HG03139 (cell line): Measurements from ENCODE around the gene SLC30A1.

Source experiments
- ATAC-seq: cut with Tn5 transposase; IDR thresholded peaks from one replicate; pipeline ENCODE4 v1.9.1; 2021; ENCODE audit not compliant: unreplicated experiment

Gene SLC30A1

GRCh38 chr1:211607754-211608473 is 29.0 kb upstream of the SLC30A1 start:
- no peak for ATAC-seq

DNA sequence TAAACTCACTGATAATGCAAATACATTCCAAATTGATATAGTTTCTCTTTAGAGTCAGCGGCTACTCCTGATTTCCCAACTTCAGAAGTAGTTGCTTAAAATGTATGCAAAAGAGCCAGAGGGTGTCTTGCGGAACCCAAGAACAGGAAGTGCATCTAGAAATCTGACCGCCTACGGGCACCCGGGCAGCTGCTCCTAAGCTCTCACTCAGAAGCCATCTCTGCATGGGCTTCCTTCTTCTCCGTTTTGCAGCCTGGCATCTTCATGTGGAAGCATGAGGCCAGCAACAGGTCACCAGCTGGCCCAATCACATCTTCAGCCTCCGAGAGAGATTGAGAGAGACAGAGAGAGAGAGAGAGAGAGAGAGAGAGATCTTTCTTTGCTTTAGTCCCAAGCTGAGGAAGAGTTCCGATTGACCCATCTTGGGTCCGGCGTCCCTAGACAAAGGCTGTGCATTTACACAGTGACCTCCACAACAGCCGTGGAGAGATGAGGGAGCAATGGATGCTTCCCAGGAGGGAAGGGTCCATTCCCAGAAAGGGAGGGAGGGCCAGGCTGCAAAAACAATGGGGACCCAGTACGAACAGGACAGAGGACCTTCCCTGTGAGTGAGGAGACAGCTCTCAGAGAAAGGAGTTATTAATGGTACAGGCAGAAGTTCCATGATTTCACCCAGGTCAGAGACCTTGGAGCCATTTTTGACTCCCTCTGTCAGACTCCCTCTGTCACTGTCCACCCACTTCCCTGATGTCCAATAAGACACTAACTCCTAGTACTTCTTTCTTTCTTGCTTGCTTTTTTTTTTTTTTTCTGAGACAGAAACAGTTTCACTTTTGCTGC is 28.2 kb upstream of the SLC30A1 start:
- ATAC-seq, result peak; percentile 89

DNA sequence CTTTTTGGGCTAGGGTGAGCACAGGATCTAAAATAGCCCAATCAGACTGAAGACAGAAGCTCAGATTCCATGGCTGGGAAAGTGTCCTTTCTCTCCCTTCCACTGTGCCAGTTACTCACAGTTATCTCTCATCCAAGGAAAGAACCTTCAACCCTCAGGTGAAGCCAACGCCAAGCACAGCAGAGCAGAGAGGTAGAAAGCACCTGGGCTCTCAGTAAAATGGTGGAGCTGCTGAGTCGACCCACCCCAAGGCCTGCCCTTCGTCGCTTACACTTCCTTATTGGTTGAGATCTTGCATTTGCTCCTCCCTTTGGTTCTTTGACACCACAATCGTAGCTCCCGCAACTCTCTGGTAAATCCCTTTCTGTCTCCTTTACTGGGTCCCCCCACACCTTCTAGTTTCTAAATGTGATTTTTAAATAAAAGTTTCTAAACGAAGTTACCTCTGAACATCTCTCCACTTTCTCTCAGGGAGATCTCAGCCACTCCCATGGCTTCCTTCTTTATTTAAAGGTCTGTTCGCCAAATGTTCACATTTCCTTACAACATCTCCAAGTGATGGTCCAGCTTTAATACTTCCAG is 27.5 kb upstream of the SLC30A1 start:
- ATAC-seq, result peak; percentile 43

- no peak for ATAC-seq
These were observed 26.8 kb upstream of the SLC30A1 start for GRCh38 chr1:211605603-211606331.

DNA sequence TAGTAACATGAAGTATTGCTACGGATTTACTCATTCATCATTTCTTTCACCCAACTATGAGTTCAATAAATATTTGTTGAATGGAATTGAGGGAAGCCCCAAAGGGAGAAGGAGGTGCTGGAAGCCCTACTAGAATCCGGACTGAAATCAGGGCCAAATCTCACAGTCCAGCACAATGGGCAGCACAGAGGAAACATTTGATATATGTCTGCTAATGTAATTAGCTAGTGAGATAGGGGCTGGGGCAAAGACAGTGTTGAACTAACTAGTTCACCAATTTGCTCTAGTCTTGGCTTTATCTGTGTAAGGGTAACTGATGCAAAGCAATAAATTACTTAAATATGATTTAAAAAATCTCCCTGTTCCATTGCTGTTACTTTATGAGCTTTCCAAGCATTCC is 26.1 kb upstream of the SLC30A1 start:
- ATAC-seq, result no peak

- no peak for ATAC-seq
These were observed 25.6 kb upstream of the SLC30A1 start for GRCh38 chr1:211604548-211604947.

- ATAC-seq, result no peak
These were observed 24.8 kb upstream of the SLC30A1 start for GRCh38 chr1:211603713-211604112.

- no peak for ATAC-seq
These were observed 24.3 kb upstream of the SLC30A1 start for GRCh38 chr1:211603191-211603701.

- no peak for ATAC-seq
These were observed 23.2 kb upstream of the SLC30A1 start for GRCh38 chr1:211601982-211602670.

GRCh38 chr1:211601159-211601558 is 22.2 kb upstream of the SLC30A1 start:
- ATAC-seq, result no peak

- ATAC-seq, result no peak
These were observed 20.3 kb upstream of the SLC30A1 start for GRCh38 chr1:211599250-211599649.

- ATAC-seq, result no peak
These were observed 19.6 kb upstream of the SLC30A1 start for GRCh38 chr1:211598514-211598913.

- no peak for ATAC-seq
These were observed 17.6 kb upstream of the SLC30A1 start for GRCh38 chr1:211596418-211597181.

GRCh38 chr1:211595419-211595818 is 16.5 kb upstream of the SLC30A1 start:
- no peak for ATAC-seq

DNA sequence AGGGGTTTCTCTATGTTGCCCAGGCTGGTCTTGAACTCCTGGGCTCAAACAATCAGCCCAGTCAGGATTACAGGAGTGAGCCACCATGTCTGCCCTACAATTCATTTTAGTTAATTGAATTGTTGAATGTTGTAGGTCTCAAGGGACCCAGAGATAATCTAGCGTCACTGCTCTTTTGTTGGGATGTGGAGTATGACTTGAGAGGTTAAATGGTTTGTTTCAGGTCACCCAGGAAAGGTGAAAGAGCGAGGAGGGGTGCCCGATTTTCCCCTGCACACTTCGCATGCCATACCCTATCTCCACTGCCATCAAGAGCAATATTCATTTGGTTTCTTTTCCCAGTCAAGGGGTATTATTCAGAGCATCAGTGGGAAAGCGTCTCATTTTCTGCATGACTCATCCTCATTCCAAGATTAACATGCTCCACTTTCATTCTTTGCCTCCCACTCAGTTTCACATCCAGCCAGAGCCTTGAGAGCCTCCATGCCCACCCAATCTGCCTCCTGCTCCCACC is 13.1 kb upstream of the SLC30A1 start:
- ATAC-seq, result no peak

DNA sequence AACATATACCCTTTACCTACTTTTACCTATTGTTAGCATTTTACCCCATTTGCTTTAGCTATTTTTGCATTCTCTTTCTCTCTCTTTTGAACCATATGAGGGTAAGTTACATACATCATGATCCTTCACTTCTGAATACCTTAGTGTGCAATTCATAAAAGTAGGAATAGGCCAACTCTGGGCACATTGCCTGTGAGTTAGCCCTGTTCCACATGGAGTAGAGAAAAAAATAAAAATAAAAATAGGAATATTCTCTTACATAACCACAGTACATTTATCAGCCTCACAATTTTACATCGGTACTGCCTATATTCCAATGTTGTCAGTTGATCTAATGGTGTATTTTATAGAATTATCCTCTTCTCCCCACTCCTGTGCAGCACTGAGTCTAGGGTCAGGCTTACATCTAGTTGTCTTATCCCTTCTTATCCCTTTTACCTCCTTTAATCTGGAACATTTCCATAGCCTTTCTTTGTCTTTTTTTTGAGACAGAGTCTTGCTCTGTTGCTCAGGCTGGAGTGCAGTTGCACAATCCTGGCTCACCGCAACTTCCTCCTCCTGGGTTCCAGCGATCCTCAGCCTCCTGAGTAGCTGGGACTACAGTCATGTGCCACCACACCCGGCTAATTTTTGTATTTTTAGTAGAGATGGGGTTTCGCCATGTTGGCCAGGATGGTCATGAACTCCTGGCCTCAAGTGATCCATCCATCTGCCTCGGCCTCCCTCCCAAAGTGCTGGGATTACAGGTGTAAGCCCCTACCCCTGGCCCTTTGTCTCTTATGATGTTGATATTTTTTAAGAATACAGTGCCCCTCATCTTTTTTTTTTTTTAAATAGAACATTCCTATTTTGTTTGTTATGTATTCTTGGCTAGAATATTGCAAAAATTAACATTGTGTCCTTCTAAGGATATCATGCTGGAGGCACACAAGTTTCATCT is 11.1 kb upstream of the SLC30A1 start:
- ATAC-seq, result no peak

DNA sequence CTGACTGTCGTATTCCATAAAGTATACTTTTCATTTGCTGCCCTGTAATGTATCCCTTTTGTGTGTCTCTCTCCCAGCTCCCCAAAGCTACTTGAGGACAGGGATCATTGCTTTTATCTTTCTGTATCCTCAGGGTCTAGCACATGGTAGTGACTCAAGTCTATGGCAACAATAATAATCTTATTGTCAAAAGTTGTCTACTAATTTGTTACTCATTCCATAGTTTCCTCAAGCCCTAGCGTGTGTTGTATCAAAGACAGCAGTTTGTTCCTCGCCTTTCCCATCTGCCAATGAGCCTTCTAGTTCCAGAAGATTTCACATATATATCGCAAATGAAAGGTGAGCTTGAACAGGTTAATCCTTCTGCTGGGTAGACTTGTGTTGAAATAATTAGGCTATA is 9.8 kb upstream of the SLC30A1 start:
- ATAC-seq, result no peak

DNA sequence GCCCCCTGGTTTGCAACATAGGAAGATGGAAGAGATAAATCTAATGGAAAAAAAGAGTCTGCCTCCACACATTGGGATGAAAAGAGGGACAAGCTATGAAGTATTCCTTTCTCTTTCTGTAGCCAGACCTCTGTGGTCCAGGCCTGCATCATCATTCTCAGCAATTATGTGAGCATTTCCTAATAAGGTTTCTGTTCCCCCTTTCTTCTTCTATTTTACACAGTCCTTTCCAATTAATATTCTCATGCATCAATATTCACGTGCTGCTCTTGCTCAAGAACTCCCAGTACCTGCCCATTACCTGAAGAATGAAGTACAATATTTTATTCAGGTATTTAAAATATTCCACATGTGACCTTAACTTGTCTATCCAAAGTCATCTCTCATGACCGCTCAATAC is 8.2 kb upstream of the SLC30A1 start:
- ATAC-seq, result no peak
